Erythroblast (primary cell): ENCODE results near the gene ELAPOR2.

Source experiments
- GATA1 ChIP-seq: IDR thresholded peaks from 2 replicates; pipeline ENCODE4 v1.6.1; 2011; ENCODE audit warnings: low read depth, mild to moderate bottlenecking, control low read depth, low read length, moderate library complexity
- POLR2A ChIP-seq: IDR thresholded peaks from 2 replicates; pipeline ENCODE4 v1.6.1; 2011; ENCODE audit warnings: mild to moderate bottlenecking, low read length

- no peak for TF ChIP-seq POLR2A
- no peak for TF ChIP-seq GATA1
Measured at GRCh38 chr7:87083865-87084519, 24.5 kb upstream of the ELAPOR2 start.
